WTC11 (cell line): ENCODE data around the gene KIF11.

Source experiments
- ARID4B ChIP-seq: sonication (generic); formaldehyde crosslinking; IDR thresholded peaks from 2 replicates; pipeline ENCODE4 v1.8.0; 2023; ENCODE audit warnings: missing genetic modification reagents, mild to moderate bottlenecking, borderline replicate concordance
- ATF3 ChIP-seq: sonication (generic); formaldehyde crosslinking; conservative IDR thresholded peaks from 2 replicates; pipeline ENCODE4 v1.8.1; 2022; ENCODE audit warnings: mild to moderate bottlenecking, missing genetic modification reagents
- CTCF ChIP-seq: fragments of 200-600 bp; IDR thresholded peaks from 2 replicates; pipeline ENCODE4 v1.8.0; 2022; ENCODE audit warnings: antibody characterized with exemption
- E2F4 ChIP-seq: sonication (generic); formaldehyde crosslinking; IDR thresholded peaks from 2 replicates; pipeline ENCODE4 v1.8.1; 2022; ENCODE audit warnings: low read depth, mild to moderate bottlenecking, moderate library complexity, missing genetic modification reagents, borderline replicate concordance
- ETV6 ChIP-seq: sonication (generic); formaldehyde crosslinking; IDR thresholded peaks from 2 replicates; pipeline ENCODE4 v1.8.1; 2022; ENCODE audit warnings: mild to moderate bottlenecking, missing genetic modification reagents
- GABPB1 ChIP-seq: sonication (generic); formaldehyde crosslinking; IDR thresholded peaks from 2 replicates; pipeline ENCODE4 v1.8.1; 2023; ENCODE audit warnings: mild to moderate bottlenecking, missing genetic modification reagents
- HMGXB4 ChIP-seq: sonication (generic); formaldehyde crosslinking; IDR thresholded peaks from 2 replicates; pipeline ENCODE4 v1.8.1; 2023; ENCODE audit warnings: mild to moderate bottlenecking, moderate library complexity, missing genetic modification reagents
- JUN ChIP-seq: sonication (generic); formaldehyde crosslinking; IDR thresholded peaks from 2 replicates; pipeline ENCODE4 v1.8.0; 2023; ENCODE audit warnings: mild to moderate bottlenecking, missing genetic modification reagents
- TEAD4 ChIP-seq: sonication (generic); formaldehyde crosslinking; IDR thresholded peaks from 2 replicates; pipeline ENCODE4 v1.8.0; 2022; ENCODE audit warnings: mild to moderate bottlenecking, missing genetic modification reagents
- ZNF263 ChIP-seq: sonication (generic); formaldehyde crosslinking; IDR thresholded peaks from 2 replicates; pipeline ENCODE4 v1.8.1; 2022; ENCODE audit warnings: low read depth, mild to moderate bottlenecking, moderate library complexity, missing genetic modification reagents
- ZNF281 ChIP-seq: sonication (generic); formaldehyde crosslinking; IDR thresholded peaks from 2 replicates; pipeline ENCODE4 v1.8.0; 2023; ENCODE audit warnings: mild to moderate bottlenecking, missing genetic modification reagents
- ZNF532 ChIP-seq: fragments of 250-450 bp; sonication (Bioruptor Pico); IDR thresholded peaks from 2 replicates; pipeline ENCODE4 v1.9.0; 2021; ENCODE audit warnings: mild to moderate bottlenecking, borderline replicate concordance

GRCh38 chr10:92575961-92576360 lies 17.0 kb upstream of the KIF11 start:
- no peak for TF ChIP-seq CTCF
- no peak for TF ChIP-seq ARID4B (CRISPR knock-in tag)
- TF ChIP-seq ZNF281 (CRISPR knock-in tag): no peak
- TF ChIP-seq HMGXB4 (CRISPR knock-in tag): no peak
- no peak for TF ChIP-seq ATF3 (CRISPR knock-in tag)
- no peak for TF ChIP-seq JUN (CRISPR knock-in tag)
- no peak for TF ChIP-seq ETV6 (CRISPR knock-in tag)
- no peak for TF ChIP-seq GABPB1
- no peak for TF ChIP-seq E2F4
- TF ChIP-seq TEAD4 (CRISPR knock-in tag): no peak
- no peak for TF ChIP-seq ZNF532 (CRISPR knock-in tag)
- no peak for TF ChIP-seq ZNF263
